ENCODE results near the gene RPA3.

The RPA3 gene

DNA sequence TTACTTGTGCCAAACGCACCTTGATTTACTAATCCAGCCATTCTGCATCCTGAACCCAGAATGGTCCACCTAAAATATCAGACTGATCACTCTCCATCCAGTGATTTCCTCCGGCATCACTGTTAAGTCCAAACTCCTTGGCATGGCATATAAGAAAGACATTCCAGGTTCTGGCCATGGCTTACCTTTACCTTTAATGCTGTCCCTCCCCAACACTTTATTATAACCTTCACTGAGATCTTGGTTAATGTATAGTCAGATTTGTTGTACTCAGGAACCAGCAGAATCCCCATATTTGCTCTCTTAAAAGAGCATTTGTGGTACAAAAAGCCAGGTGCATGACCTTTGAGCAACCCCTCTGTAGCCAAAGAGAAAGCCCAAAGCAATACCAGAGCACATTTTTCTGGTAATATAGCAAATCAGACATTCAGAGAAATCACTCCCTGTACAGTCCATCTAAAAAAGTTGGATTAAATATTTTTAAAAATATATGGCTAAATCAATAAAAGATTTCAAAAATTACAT lies 67.7 kb downstream of the RPA3 start:
- no peak for DNase-seq

DNA sequence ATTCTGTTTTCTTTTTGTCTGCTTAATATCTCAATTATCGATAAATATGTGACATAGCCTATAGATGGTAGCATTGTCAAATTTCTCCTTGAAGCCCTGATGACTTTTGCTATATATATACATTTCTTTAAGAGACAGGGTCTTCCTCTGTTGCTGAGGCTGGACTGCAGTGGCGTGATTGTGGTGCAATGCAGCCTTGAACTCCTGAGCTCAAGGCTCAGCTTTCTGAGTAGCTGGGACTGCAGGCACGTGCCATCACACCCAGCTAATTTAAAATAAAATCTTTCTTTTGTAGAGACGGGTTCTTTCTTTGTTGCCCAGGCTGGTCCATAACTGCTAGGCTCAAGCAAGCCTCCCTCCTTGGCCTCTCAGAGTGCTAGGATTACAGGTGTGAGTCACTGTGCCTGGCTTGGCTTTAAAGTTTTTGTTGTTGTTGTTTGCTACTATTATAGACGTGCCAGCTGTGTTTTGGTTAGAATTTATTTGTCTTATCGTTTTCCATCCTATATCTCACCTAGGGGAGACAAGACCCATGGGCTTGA lies 70.8 kb downstream of the RPA3 start:
- DNase-seq: no peak

DNA sequence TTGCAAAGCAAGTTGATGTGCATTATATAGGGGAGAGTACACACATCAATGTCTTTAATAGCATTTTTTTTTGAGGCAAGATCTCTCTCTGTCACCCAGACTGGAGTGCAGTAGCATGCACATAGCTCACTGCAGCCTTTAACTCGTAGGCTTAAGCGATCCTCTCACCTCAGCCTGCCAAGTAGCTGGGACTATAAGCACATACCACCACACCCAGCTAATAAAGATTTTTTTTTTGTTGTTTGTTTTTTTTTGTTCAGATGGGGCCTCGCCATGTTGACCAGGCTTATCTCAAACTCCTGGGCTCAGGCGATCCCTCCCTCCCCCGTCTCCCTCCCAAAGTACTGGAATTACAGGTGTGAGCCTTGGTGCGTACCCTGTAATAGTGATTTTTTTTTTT lies 76.3 kb downstream of the RPA3 start:
- peak; percentile 13 for DNase-seq

DNA sequence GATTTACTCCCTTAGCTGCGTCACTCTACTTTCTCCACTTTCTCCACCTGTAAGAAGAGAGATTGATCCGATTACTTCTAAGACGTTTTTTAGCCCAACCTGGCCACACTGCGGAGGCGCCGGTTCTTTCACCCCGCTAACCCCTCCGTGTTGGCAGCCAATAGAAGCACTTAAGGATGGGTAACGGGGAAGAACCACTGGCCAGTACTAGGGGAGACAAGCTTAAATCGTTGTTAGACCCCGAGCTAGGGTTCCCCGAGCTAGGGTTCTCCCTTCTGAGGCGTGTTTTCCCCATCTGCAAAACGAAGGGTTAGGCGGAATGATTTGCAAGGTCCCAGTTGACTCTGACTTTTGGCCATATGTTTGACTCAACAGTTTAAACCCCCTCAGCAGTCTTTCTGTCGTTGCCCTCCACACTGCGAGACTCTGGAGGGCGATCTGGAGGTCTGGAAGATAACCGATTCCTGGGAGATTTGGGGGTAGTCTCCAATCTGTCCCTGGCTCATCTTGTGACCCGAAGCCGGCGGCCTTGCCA lies 77.2 kb downstream of the RPA3 start:
- DNase-seq: peak; percentile 56

DNA sequence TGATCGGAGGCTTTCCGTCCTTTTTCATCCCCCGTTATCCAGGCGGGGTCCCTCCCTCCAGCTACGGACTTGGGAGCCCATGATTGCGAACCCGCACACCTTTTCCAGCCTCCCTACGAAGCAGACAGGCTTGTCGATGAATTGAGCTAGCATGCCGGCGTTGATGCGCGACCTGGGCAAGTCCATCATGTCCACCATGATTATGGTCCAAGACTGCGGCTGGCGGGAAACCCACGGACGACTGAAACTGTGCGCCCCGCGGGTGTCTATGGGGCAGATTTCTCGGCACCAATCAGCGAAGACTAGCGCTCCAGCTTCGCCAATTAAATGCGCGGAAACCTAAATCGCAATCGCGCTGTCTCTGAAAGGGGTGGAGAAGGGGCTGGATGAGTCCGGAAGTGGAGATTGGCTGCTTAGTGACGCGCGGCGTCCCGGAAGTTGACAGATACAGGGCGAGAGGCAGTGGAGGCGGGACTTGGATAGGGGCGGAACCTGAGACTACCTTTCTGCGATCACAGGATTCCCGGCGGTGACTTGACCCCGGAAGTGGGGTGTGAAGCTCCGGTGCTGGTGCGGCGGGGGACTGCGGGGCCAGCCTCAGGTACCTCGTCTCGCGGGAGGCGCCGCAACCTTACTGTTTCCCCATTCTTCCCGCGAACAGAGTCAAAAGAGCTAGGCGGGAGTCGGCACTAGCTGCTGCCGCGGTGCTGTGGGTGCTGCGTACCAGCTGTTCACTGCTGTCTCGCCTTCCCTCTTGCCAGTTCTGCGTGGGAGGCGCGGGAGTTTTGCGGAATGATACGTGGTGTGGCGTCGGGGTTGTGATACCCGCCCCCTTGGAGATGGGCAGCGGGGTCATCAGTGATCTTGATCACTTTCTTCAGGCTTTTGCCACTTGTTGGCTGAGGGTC lies 77.9 kb downstream of the RPA3 start, which contains the start of gene UMAD1:
TSS of gene UMAD1 (plus strand) at position 532 of the 908 bp plus-strand sequence. CDS start 32,620 bp downstream, outside the sequence.
- peak; percentile 99 for DNase-seq

DNA sequence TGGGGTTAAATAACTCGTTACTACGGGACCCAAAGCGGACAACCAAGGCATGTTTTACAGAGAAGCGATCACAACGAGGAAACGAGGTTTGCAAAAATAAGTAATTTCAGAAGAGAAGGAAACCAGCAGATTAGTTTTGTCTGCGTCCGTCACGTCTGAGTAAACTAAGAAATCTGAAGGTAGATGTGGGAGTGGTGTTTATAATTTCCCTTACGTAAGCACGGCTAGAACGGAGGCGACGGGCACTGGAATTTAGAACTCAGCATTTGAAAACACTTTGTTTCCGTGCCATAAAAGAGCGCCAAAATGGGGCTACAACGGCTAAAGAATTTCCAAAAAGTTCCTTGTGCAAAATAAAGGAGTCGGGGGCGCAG lies 78.6 kb downstream of the RPA3 start:
- DNase-seq: peak; percentile 49

DNA sequence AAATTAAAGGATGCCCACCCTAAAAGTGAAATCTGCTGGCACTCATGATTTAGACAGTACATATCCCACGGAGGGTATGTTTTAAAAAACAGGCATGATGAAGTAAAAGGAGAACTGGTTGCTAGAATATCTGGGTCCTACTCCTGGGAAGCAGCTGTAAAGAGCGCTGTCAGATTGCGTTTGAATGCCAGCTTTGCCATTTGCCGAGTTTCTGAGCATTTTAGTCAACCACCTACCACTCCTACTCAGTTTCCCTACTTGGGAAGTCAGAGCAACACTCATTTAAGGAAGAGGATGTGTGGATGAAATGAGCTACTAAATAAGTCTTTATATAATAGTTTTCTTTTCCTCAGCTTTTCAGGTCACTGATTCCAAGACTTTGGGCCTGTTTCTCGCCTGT lies 79.0 kb downstream of the RPA3 start:
- DNase-seq: no peak

DNA sequence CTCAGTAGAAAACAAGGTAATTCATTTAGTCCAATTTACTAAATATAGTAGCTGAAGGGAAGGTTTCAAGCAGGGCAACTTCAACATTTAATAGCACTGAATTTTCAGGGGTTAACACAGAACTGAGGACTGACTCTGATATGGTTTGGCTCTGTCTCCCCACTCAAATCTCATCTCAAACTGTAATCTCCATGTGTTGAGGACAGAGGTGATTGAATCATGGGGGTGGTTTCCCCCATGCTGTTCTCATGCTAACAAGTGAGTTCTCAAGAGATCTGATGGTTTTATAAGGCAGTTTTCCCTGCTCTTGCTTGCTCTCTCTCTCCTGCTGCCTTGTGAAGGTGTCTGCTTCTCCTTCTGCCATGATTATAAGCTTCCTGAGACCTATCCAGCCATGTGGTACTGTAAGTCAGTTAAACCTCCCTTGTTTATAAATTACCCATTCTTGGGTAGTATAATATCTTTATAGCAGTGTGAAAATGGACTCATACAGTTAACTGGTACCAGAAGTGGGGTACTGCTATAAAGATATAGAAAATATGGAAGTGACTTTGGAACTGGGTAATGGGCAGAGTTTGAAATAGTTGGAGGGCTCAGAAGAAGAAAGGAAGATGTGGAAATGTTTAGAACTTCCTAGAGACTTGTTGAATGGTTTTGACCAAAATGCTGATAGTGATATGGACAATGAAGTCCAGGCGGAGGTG lies 87.6 kb downstream of the RPA3 start:
- no peak for DNase-seq

DNA sequence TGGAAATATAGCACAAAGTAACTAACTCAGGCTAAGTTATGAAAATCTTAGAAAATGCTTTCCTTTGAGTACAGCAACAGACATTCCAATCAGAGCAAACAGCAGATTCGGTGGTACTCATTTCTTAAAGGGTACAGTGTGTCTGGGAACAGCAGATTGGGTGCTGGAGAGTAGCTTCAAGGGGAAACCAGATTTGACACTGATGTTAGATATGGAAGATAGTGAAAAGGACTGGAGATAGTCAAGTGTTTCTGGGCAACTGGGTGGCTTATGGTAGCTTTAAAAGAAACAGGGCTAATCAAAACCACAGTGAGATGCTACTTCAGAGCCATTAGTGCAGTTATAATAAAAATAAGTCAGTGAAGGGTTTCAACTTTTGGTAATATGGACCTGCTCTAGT lies 89.9 kb downstream of the RPA3 start:
- no peak for DNase-seq

DNA sequence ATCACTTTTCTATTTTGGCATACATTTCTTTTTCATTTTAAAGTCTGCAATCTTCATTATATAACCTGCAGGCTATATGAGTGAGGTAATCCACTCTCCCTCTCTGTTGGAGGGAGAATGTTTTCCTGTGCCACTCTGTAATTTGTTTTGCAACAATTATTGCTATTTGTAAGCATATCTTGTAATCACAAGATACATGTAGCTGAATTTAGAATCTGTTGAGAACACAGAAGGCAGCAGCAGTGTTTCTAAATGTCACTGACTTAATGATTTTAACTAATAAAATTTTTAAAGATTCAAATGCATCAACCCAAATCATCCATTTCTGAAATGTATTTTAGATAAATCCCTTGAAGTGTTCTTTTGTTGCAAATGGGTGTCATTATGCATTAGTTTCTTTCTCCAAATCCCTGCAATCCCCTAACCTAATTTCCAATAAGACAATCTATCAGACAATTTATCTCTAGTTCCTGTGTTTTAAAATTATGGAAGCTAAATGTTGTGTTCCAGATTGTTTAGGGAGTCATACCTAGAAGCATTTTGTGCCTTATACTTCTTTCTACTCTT lies 97.7 kb downstream of the RPA3 start:
- no peak for DNase-seq

DNA sequence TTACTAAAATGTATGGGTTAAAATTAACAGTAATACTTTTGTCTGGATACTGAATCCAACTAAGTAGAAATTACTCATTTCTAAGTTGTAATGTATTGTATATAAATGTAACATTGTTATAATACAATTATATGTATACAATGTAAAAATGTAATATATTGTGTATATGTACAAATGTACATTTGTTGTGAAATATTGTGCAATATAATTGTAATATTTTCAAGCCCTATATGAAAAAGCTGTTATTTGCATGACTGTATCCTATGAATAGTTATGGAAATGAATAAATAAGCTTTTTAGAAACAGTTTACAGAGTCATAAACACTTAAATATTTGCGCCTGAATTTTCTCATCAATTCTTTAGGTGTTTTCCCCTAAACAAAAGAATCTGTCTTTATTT lies 98.2 kb downstream of the RPA3 start:
- DNase-seq: no peak

DNA sequence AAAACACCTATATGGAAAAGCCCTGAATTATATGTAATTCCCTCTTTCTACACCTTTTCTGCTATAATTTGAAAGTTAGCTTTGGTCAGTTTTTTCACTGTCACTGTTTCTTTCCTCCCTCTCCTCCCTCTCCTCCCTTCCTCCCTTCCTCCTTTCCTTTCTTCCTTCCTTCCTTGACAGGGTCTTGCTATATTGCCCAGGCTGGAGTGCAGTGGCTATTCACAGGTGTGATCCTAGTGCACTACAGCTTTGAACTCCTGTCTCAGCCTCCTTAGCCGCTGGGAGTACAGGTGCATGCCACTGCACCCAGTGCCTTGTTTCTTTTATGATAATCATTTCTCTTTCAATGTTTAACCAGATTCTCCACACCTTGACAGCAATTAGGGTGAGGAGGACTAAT lies 100.0 kb downstream of the RPA3 start:
- DNase-seq: no peak

DNA sequence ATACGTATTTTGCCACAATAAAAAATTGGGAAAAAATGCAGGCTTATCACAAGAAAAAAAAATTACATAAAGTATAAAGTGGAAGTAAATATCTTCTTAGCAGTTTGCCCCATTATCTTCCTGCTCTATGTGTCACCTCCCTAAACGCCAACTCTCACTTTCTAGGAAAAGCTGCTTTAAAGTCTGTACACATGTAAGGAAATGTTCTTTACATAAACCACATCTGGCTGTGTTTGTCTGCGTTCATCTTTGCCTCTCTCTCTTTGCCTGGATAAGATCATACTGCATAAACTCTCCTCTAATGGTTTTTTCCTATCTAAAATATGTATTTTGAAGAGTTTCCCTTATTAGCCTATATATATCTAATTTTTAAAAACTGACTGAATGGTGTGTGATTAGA lies 100.9 kb downstream of the RPA3 start:
- no peak for DNase-seq

DNA sequence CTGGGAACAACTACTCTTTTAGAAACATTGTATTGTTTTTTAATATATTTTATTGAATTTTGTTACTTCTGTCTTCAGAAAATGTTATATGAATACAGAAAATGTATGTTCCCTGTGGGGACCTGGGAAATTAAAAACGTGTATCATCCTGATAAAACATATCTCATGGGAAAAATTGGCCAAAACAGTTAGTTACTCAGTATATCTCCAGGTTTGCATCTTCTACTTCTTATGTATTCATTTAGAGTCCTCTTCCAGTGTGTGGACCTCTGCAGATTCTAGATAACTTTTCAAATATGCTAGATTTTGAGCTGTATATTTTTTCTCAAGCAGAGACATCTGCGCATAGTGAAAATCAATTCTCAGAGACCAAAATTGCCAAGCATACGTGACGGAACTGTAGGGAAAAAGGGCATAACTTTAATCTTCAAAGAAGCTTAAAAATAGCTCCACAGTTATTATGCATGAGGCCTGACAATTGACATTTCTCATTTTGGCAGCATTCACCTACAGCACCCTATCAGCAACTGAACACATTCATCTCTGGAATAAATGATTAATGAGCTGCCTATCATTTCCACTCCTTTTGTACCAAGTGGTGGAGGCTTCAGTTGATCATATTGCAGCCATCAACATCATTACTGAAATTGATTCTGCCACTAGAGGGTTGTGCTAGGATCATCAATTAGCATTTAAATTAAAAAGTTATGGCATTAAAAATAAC lies 104.2 kb downstream of the RPA3 start:
- no peak for DNase-seq

DNA sequence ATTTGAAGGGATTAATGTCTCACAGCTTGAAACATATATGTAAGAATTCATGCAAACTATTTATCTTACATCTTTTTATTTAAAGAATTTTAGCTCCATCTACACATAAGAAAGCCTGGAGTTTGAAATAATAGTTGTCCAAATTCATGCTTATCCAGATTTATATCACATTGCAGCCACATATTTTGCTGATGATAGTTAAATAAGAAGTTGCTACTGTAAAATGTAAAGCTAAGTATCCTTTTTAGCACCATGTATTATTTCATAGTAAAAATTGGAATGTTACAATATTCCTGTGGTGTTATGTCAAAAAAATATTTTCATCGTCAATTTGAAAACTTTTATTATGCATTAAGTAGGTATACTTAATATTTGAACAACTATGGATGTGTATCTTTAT lies 105.2 kb downstream of the RPA3 start:
- no peak for DNase-seq

DNA sequence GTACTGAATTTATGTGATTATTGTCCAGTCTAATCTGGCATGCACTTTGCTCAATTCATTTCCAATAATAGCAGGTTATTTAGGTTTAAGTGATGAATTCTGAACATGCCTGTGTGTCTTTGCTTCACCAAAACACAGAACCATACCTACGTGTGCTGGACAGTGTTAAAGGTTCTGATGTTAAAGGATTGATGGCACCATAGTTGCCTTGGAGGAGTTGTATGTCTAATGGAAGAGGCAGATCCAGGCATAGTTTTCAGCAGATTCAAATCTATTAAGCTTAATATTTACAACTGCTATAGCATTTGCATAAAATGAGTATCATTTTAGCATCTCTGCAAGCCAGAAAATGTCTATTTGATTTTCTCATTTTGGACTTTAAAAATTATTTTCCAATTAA lies 105.9 kb downstream of the RPA3 start:
- no peak for DNase-seq

DNA sequence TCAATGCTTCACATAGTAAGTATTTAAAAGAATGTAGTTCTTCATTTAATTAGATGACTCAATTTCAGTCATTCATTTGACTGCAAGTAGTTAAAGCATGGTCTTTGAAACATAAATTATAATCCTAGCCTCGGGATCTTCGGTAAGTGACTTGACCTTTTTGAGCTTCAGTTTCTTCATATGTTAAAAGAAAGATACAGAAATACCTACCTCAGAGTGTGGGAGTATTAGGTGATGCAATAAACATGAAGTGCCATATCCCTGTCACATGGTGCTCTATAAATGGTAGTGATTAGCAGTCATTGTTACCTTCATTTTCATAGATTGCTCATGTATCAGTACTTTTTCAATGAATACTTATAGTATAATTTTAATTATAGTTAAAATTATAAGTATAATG lies 109.1 kb downstream of the RPA3 start:
- DNase-seq: no peak

DNA sequence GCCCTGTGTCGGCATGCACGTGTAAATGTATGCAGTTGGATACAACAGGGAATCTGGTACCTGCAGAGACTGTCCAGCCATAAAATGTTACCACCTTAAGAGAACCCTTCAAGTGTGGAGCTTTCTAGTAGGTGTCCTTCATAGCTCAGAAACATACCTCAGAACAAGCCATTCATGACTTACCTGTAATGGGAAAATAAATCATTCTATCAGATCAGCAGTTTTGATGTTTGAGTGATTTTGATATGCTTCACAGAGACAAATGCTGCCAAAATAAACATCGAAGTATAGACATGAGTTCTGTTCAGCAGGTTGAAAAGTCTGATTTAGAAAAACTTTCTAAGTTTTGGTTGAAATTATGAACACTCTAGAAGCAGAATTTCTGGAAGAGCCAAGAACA lies 111.4 kb downstream of the RPA3 start:
- DNase-seq: no peak

DNA sequence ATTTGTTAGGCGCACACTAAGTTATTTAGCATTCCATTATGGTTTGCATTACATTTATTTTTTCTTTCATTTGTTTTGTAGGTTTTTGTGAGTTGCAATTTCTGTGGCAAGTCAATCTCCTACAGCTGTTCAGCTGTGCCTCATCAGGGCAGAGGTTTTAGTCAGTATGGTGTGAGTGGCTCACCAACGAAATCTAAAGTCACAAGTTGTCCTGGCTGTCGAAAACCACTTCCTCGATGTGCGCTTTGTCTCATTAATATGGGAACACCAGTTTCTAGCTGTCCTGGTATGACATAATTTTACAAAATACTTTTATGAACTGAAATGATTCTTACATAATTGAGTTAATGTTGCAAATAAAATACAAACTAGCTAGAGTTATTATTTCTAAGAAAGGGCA lies 122.2 kb downstream of the RPA3 start:
- DNase-seq: no peak

DNA sequence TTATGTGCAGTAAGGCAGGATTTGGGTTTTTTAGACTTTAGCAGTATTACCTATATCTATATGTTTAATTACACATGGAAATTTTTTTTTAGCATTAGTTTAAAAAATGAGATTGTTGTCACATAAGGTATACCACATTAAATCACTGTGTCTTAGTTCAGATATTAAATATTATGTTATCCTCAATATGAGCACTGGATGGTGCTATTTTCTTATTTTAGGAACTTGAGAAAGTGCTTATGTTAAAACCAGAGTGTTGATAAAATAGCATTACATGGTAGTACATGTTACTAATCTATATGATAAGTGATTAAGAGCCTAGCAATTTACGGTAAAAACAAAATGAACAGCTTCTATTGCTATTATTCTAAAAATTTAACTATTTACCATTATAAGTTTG lies 123.0 kb downstream of the RPA3 start:
- no peak for DNase-seq

All from NCI-H146 (cell line).